Measurements from ENCODE around the gene PCF11. TPM values are rescaled to one million over a fixed set of nuclear protein-coding genes. Genes with fewer than 3 reads are reported as not detected.
"Not testable (repeated sequence)": the region's sequence is repeated elsewhere in the genome, so short reads cannot be mapped to it uniquely, and the experiment has no call there.

PCF11 gene, protein sequence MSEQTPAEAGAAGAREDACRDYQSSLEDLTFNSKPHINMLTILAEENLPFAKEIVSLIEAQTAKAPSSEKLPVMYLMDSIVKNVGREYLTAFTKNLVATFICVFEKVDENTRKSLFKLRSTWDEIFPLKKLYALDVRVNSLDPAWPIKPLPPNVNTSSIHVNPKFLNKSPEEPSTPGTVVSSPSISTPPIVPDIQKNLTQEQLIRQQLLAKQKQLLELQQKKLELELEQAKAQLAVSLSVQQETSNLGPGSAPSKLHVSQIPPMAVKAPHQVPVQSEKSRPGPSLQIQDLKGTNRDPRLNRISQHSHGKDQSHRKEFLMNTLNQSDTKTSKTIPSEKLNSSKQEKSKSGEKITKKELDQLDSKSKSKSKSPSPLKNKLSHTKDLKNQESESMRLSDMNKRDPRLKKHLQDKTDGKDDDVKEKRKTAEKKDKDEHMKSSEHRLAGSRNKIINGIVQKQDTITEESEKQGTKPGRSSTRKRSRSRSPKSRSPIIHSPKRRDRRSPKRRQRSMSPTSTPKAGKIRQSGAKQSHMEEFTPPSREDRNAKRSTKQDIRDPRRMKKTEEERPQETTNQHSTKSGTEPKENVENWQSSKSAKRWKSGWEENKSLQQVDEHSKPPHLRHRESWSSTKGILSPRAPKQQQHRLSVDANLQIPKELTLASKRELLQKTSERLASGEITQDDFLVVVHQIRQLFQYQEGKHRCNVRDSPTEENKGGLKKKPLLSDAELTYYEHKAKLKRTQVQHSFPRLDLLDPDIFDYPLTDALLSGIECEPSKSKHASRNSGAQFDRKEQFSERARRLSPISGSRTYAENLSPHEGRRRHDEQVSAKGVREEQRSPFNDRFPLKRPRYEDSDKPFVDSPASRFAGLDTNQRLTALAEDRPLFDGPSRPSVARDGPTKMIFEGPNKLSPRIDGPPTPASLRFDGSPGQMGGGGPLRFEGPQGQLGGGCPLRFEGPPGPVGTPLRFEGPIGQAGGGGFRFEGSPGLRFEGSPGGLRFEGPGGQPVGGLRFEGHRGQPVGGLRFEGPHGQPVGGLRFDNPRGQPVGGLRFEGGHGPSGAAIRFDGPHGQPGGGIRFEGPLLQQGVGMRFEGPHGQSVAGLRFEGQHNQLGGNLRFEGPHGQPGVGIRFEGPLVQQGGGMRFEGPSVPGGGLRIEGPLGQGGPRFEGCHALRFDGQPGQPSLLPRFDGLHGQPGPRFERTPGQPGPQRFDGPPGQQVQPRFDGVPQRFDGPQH (N-terminal part only)
- total RNA-seq: 26.6 TPM
- long read RNA-seq, partial matches to known transcripts: 7 of 9 reads
- long read RNA-seq, other reads (novel, unspliced or antisense): 0 of 9 reads

DNA sequence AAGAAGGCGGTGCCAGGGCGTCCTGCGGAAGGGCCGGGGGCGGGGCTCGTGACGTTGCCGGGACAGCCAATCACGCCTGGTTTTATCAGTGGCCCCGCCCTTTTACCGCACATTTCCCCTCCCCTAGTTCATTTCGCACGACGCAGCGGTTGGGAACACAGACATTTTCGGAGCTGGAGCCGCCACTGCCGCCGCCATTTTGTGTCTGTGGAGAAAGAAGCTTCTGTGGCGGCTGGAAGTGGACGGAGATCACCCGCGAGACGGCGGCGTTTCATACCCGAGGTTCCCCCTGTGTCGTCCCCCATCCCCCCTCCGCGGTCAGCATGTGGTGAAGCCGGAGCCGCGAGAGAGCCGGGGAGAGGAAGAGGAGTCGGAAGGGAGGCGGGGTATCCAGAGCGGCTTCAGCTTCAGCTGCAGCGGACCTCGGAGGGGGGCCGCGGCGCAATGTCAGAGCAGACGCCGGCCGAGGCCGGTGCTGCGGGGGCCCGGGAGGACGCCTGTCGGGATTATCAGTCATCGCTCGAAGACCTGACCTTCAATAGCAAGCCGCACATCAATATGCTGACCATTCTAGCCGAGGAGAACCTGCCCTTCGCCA lies at the start of gene PCF11:
Gene PCF11 (plus strand): TSS at position 136 of the 598 bp plus-strand sequence. CDS start 309 bp downstream, at position 445.
- intact Hi-C loops (cut with DNase I): loop anchor here (1.0 to 5.0 kb wide), 5 partner anchors 38 to 256 kb away; partner anchors contain the start of genes CCDC90B, DDIAS, PRCP and RAB30
- no peak for DNase-seq (ENCODE audit: low spot score)

DNA sequence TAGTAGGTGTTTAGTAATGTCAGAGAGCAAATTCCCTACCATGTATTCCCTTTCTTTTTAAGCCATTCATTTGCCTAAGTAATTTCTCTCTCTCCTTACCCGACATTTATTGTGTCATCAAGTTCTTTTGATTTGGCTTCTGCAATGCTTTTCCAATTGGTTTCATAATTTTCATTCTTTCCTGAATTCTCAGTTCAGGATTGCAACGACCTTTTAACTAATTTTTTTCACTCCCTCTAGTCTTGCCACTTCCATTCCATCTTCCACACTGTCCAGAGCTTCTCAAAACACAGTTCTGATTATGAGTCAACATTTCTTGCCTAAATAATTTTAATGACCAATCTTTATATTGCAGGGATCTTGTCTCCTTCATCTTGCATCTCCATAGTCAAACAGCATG lies 44.0 kb upstream of the PCF11 start:
- intact Hi-C loops (cut with DNase I): no loop called here
- no peak for DNase-seq (ENCODE audit: low spot score)

DNA sequence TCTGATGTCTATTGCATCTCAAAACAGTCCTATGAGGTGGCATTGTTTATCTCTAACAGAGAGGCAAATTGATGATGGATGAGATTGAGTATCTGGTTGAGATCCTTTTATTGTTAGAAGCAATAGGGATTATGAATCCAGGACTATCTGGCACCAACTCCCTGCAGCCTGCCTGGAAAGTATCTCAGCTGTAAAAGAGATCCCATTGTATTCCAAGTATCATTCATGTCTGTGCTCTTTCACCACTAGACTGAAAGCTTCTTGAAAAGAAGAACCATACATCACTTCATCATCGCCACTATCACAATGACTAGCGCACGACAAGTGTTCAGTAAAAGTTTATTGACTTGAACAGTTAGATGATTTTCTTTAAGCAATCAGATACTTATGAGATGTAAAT lies 41.9 kb upstream of the PCF11 start:
- DNase-seq (ENCODE audit: low spot score): no peak
- intact Hi-C loops (cut with DNase I): no loop called here

- no peak for DNase-seq (ENCODE audit: low spot score)
- intact Hi-C loops (cut with DNase I): no loop called here
These were observed 41.4 kb upstream of the PCF11 start for GRCh38 chr11:83115551-83115950.

- no peak for DNase-seq (ENCODE audit: low spot score)
- intact Hi-C loops (cut with DNase I): no loop called here
These were observed 40.8 kb upstream of the PCF11 start for GRCh38 chr11:83116015-83116641.

GRCh38 chr11:83118814-83119213 lies 38.1 kb upstream of the PCF11 start:
- intact Hi-C loops (cut with DNase I): no loop called here
- DNase-seq (ENCODE audit: low spot score): no peak

GRCh38 chr11:83119216-83119615 lies 37.7 kb upstream of the PCF11 start:
- intact Hi-C loops (cut with DNase I): no loop called here
- DNase-seq (ENCODE audit: low spot score): no peak

DNA sequence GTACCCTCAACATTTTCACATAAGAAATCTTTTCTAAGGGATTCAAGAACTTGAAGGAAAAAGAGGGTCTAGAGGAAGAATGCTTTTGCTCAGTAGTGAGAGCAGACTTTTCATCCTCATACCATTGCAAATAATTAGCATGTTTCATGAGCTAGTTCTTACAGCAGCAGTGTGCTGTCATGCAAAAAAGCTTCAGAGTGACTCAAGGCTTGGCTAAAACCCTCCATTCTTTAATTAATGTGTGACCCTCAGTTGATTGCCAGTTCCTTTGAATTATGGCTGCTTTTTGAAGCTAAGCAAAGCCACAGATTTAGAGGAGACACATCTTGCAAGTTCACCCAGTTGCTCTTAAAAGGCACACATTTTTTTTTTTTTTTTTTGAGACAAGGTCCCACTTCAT lies 36.6 kb upstream of the PCF11 start:
- DNase-seq (ENCODE audit: low spot score): no peak
- intact Hi-C loops (cut with DNase I): no loop called here

- DNase-seq (ENCODE audit: low spot score): no peak
- intact Hi-C loops (cut with DNase I): no loop called here
These were observed 34.9 kb upstream of the PCF11 start for GRCh38 chr11:83122050-83122449.

DNA sequence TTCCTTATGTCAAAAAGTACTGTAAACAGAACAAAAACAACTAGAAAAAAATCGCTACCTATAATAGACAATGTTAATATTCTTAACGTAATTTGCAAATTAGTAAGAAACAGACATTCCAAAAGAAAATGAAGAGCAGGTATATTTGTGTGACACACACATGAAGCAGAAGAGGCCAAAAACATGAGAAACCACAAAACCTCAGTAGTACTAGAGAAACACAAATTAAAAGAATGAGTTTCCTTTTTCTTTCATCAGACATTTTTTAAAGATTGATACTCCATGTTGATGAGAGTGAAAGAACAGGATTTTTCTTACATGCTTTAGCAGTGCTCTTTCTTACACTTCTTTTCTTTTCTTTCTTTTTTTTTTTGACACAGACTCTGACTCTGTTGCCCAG lies 34.2 kb upstream of the PCF11 start:
- intact Hi-C loops (cut with DNase I): no loop called here

GRCh38 chr11:83124636-83125424 lies 32.1 kb upstream of the PCF11 start:
- DNase-seq (ENCODE audit: low spot score): no peak
- intact Hi-C loops (cut with DNase I): no loop called here

More for the DNA sequence above, 34.2 kb upstream of the PCF11 start:
- DNase-seq (ENCODE audit: low spot score): no peak

DNA sequence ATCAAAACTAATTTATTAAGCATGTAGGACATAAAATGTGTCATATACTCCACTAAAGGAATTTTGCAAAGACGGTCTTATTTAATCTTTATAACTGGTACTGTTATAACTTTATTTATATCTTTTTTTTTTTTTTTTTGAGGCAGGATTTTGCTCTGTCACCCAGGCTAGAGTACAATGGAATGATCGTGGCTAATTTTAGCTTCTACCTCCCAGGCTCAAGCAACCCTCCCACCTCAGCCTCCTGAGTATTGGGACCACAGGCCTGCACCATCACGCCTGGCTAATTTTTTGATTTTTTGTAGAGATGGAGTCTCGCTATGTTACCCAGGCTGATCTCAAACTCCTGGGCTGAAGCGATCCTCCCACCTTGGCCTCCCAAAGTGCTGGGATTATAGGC lies 31.4 kb upstream of the PCF11 start:
- intact Hi-C loops (cut with DNase I): no loop called here
- DNase-seq (ENCODE audit: low spot score): no peak

GRCh38 chr11:83127310-83127637 lies 29.7 kb upstream of the PCF11 start:
- DNase-seq (ENCODE audit: low spot score): no peak
- intact Hi-C loops (cut with DNase I): no loop called here

- intact Hi-C loops (cut with DNase I): no loop called here
- DNase-seq (ENCODE audit: low spot score): no peak
These were observed 24.7 kb upstream of the PCF11 start for GRCh38 chr11:83132191-83132590.

GRCh38 chr11:83133266-83133665 lies 23.7 kb upstream of the PCF11 start:
- DNase-seq (ENCODE audit: low spot score); intact Hi-C loops (cut with DNase I): not testable (repeated sequence)

DNA sequence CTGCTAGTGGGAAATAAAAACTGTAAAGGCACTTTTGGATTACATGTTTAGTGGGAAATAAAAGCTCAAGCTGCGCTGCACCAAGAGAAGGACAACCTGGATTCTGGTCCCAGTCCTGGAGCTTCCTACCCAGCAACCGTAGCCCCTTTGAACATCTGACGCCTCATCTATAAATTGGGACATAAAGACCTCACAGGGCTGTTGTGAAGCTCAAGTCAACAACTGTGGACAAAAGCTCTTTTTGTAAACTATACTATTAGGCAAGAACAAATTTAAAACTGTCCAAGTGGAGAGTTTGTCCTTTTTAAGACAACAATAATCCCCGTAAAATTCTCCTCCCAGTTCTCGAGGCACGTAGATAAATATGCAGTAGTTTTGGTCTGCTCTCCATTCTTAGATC lies 17.6 kb upstream of the PCF11 start:
- no peak for DNase-seq (ENCODE audit: low spot score)
- intact Hi-C loops (cut with DNase I): no loop called here

DNA sequence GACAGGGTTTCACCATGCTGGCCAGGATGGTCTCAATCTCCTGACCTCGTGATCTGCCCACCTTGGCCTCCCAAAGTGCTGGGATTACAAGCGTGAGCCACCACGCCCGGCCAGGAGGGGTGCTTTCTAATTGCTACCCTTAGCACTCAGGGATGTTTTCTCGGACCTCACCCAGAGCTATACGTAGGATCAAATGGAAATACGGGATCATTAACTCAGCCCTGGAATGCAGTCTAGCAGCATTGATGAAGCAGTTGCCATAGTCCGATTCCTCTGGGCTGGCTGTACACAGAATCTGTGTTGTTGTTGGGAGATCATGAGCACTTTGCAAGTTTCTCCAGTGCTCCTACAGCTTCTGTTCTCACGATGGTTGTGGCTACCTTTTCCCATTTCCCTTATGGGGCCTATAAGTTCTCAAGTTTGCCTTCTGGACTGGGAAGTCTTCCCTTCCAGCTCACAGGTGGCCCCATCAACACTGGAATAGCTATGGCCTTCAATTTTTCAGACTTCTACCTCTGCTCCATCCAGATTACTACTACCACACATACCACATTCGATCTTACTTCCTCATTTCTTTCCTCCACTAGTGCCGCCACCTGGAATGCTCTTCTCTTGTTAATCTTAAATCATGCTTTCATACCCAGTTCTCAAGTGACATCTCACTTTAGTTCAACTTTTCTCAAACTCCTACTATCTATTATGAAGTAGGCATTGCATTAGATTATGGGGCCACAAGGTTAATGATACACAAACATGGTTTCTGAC lies 16.1 kb upstream of the PCF11 start:
- intact Hi-C loops (cut with DNase I): no loop called here
- DNase-seq (ENCODE audit: low spot score): no peak

GRCh38 chr11:83147895-83148294 lies 9.0 kb upstream of the PCF11 start:
- intact Hi-C loops (cut with DNase I): no loop called here
- DNase-seq (ENCODE audit: low spot score): no peak

Data from cardiac septum (tissue), 1 donor.